HG02970 (cell line): ENCODE measurements around the gene IFI16.
"Not testable (repeated sequence)": the region's sequence is repeated elsewhere in the genome, so short reads cannot be mapped to it uniquely, and the experiment has no call there.

Experiments
- ATAC-seq: cut with Tn5 transposase; IDR thresholded peaks from one replicate; pipeline ENCODE4 v1.9.1; 2021; ENCODE audit warnings: mild to moderate bottlenecking, moderate library complexity, moderate number of reproducible peaks; ENCODE audit not compliant: unreplicated experiment, low FRiP score

IFI16 gene

GRCh38 chr1:159090286-159091179, 80.8 kb downstream of the IFI16 start:
- no peak for ATAC-seq

- ATAC-seq, result no peak
Observed at GRCh38 chr1:159091180-159091560, 81.5 kb downstream of the IFI16 start.

GRCh38 chr1:159091607-159092031, 81.9 kb downstream of the IFI16 start:
- no peak for ATAC-seq

GRCh38 chr1:159092036-159092760, 82.5 kb downstream of the IFI16 start:
- no peak for ATAC-seq

- ATAC-seq, result no peak
Observed at GRCh38 chr1:159098596-159098995, 88.9 kb downstream of the IFI16 start.

GRCh38 chr1:159100589-159100988, 90.9 kb downstream of the IFI16 start:
- no peak for ATAC-seq

GRCh38 chr1:159103021-159103420, 93.3 kb downstream of the IFI16 start:
- not testable (repeated sequence) for ATAC-seq
